ENCODE results near the gene TRERF1. TPM values are rescaled to one million over a fixed set of nuclear protein-coding genes. Genes with fewer than 3 reads are reported as not detected.
"Not testable (repeated sequence)": the region's sequence is repeated elsewhere in the genome, so short reads cannot be mapped to it uniquely, and the experiment has no call there.

TRERF1 gene
- total and polyA plus RNA-seq, 3 donors from 2014 or later: 13.7 to 49.1 (median 40.4) TPM

DNA sequence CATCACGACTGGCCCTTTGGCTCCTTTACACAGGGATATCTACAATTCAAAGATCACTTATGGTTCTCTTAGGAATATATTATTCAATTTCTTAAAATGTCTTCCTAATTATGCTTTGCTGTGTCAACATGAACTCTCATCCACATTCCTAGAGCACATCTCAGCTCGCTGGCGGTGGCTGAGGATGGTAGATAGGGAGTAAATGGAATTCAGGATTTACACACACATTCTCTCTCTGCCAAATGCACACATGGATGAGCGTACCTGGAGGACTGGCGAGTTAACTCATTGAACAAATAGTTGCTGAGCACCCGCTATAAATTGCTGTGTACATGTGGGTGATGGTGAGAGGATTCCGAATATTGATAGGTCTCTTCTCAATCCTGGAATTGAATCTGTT is 229.3 kb downstream of the TRERF1 start:
- intact Hi-C loops (cut with DNase I; ENCODE audit: low total_unique reads): no loop called here
- H3K4me1 ChIP-seq: no peaks in the 10 kb centered on the region
- H3K27me3 ChIP-seq: no peaks in the 10 kb centered on the region
- no peak overlapping the region for H3K4me3 ChIP-seq
- DNase-seq: no peak
- H3K36me3 ChIP-seq (ENCODE audit: low read depth, missing control alignments): no peaks in the 10 kb centered on the region
- no peaks in the 10 kb centered on the region for H3K9me3 ChIP-seq
- H3K27ac ChIP-seq: no peak overlapping the region
- TF ChIP-seq POLR2A (IDR thresholded peaks at IDR 0.05): no peak
- 77 to 86% methylated on average over 7 of the region's 7 CpGs for WGBS, 2 donors

DNA sequence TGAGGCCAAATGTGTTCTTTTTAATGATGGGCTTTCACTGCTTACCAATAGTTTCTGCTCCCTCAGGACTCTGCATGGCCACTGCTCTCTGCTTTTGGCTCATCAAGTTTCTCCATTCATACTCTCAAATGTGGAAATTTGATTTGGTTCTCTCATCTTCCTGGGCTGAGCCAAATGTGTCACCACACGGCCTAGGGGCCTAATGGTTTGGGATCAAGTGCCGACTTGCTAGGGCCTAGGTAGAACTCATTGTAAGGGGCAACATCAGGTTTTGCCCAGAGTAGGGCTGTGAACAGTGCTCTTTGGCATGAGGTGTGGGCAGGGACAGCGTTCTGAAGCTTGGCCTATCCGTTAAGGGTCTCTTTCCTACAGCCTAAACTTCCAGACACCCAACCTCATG is 230.2 kb downstream of the TRERF1 start:
- TF ChIP-seq, protein P1, sequence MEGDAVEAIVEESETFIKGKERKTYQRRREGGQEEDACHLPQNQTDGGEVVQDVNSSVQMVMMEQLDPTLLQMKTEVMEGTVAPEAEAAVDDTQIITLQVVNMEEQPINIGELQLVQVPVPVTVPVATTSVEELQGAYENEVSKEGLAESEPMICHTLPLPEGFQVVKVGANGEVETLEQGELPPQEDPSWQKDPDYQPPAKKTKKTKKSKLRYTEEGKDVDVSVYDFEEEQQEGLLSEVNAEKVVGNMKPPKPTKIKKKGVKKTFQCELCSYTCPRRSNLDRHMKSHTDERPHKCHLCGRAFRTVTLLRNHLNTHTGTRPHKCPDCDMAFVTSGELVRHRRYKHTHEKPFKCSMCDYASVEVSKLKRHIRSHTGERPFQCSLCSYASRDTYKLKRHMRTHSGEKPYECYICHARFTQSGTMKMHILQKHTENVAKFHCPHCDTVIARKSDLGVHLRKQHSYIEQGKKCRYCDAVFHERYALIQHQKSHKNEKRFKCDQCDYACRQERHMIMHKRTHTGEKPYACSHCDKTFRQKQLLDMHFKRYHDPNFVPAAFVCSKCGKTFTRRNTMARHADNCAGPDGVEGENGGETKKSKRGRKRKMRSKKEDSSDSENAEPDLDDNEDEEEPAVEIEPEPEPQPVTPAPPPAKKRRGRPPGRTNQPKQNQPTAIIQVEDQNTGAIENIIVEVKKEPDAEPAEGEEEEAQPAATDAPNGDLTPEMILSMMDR (IDR thresholded peaks at IDR 0.05): no peak
- no peak for TF ChIP-seq POLR2A (IDR thresholded peaks at IDR 0.05)
- no peaks in the 10 kb centered on the region for H3K9me3 ChIP-seq
- H3K36me3 ChIP-seq (ENCODE audit: low read depth, missing control alignments): no peaks in the 10 kb centered on the region
- DNase-seq: no peak
- H3K4me3 ChIP-seq: no peak overlapping the region
- H3K27me3 ChIP-seq: no peaks in the 10 kb centered on the region
- WGBS, 2 donors: 89 to 92% methylated on average over 4 of the region's 4 CpGs
- intact Hi-C loops (cut with DNase I; ENCODE audit: low total_unique reads): no loop called here
- no peak overlapping the region for H3K27ac ChIP-seq
- peaks cover 5% of the 10 kb centered on the region for H3K4me1 ChIP-seq

DNA sequence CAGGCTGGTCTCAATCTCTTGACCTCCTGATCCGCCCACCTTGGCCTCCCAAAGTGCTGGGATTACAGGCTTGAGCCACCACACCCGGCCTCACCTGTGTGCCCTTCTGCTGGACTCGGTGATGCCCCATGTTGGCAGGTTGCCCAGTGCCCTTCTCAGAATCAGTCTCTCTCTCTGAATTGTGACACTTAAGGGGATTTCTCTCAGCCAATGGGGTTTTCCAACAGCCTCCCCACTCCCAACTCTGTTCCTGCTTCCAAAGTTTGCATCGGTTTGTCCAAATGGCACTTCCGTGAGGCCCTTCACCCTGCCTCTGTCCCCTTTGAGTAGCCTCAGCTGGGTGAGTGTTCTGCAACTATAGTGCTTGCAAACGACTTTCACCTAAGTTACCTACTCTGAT is 230.9 kb downstream of the TRERF1 start:
- 84 to 90% methylated on average over 6 of the region's 6 CpGs for WGBS, 2 donors
- intact Hi-C loops (cut with DNase I; ENCODE audit: low total_unique reads): no loop called here
- H3K27ac ChIP-seq: no peak overlapping the region

DNA sequence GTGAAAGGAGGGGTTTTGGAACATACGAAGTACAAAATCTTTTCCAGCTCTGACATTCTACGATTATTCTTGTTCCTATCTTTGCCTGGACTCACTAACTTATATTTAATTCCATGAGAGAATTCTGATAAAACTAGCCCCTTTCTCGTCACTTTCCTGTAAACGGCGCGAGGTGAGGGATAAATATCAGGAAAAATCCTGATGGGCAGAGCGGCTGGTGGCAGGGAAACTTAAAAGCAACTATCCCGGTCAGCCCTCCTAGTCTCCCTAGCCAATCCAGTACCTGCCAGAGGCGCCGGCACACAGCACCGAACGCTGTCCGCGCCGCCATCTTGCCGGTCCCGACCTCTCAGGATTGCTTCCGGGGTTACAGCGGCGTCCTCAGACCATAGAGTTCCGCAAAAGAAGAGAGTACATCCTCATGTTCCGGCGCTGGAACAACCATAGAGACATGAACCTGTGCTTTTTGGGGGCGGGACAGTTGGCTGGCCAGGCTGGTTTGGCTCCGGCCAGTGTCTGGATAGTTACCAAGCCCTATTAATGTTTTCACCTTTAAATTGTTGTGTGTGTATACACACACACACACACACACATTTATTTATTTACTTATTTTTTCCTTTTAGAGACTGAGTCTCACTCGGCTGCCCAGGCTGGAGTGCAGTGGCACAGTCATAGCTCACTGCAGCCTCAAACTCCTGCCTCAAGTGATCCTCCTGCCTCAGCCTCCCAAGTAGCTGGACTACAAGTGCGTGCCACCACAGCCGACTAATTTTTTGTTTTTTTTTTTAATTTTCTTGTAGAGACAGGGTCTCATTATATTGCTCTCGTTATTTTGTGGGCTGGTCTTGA is 234.0 kb downstream of the TRERF1 start, which contains the start of gene MRPS10:
Gene MRPS10, minus strand, starts transcription at position 343 of the 849 bp plus-strand sequence. Its CDS starts 12 bp downstream, at position 331.
- no peaks in the 10 kb centered on the region for H3K36me3 ChIP-seq (ENCODE audit: low read depth, missing control alignments)

More for the DNA sequence above, 230.9 kb downstream of the TRERF1 start:
- Histone ChIP-seq H3K4me3 (no peak overlapping the region), H3K4me1 (peaks cover 8% of the 10 kb centered on the region), H3K9me3 (no peaks in the 10 kb centered on the region), H3K36me3 (ENCODE audit: low read depth, missing control alignments) (no peaks in the 10 kb centered on the region), H3K27me3 (no peaks in the 10 kb centered on the region)
- DNase-seq: no peak
- TF ChIP-seq POLR2A (IDR thresholded peaks at IDR 0.05): no peak
- TF ChIP-seq, protein P1 (IDR thresholded peaks at IDR 0.05): no peak

DNA sequence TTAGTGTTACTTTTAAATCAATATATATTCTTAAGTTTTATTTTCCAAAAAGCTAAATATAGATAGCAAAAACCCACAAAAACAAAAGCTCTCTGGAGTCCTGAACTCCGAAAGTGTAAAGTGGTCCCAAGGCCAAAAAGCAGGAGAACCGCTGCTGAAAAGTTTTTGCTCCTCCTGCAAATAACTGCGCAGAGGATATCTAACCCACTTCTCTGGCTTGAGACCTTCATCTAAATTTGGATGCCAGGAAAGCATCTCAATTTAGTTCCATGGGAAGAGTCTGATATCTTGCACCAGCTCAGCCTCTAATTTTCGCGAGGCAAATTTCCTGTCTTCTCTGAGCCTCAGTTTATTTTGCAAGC is 234.6 kb downstream of the TRERF1 start:
- Histone ChIP-seq H3K4me1 (peaks cover 8% of the 10 kb centered on the region), H3K9me3 (no peaks in the 10 kb centered on the region), H3K27me3 (no peaks in the 10 kb centered on the region), H3K27ac (peak overlapping the region; percentile 51 to 62), H3K36me3 (ENCODE audit: low read depth, missing control alignments) (no peaks in the 10 kb centered on the region), H3K4me3 (peak overlapping the region; percentile 74 to 86)
- WGBS, 2 donors: 1% methylated on average over 5 of the region's 5 CpGs
- TF ChIP-seq POLR2A (IDR thresholded peaks at IDR 0.05): no peak
- TF ChIP-seq, protein P1 (IDR thresholded peaks at IDR 0.05): no peak
- intact Hi-C loops (cut with DNase I; ENCODE audit: low total_unique reads): no loop called here
- DNase-seq: no peak

More for the DNA sequence above, 234.0 kb downstream of the TRERF1 start, which contains the start of gene MRPS10:
- DNase-seq: peak; percentile 98
- WGBS, 2 donors: 4 to 6% methylated on average over 29 of the region's 29 CpGs
- peak within 1 kb of the TSS; percentile 51 to 62 for H3K27ac ChIP-seq
- H3K27me3 ChIP-seq: no peaks in the 10 kb centered on the region
- peaks cover 8% of the 10 kb centered on the region for H3K4me1 ChIP-seq
- no peaks in the 10 kb centered on the region for H3K9me3 ChIP-seq
- peak within 1 kb of the TSS; percentile 74 to 86 for H3K4me3 ChIP-seq
- peak; percentile 8 for TF ChIP-seq POLR2A (IDR thresholded peaks at IDR 0.05)
- TF ChIP-seq, protein P1 (IDR thresholded peaks at IDR 0.05): peak in 1 of 3 experiments; percentile 14
- intact Hi-C loops (cut with DNase I; ENCODE audit: low total_unique reads): no loop called here

DNA sequence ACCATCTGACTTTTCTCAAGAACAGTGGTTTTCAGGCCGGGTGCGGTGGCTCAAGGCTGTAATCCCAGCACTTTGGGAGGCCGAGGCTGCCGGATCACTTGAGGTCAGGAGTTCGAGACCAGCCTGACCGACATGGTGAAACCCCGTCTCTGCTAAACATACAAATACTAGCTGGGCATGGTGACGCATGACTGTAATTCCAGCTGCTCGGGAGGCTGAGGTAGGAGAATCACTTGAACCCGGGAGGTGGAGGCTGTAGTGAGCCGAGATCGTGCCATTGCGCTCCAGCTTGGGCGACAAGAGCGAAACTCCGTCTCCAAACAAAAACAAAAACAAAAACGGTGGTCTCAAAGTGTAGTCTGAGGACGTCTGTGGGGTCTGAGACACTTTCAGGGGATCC is 235.2 kb downstream of the TRERF1 start:
- intact Hi-C loops (cut with DNase I; ENCODE audit: low total_unique reads); H3K27me3 ChIP-seq; H3K4me1 ChIP-seq; H3K9me3 ChIP-seq; H3K27ac ChIP-seq; H3K36me3 ChIP-seq (ENCODE audit: low read depth, missing control alignments); DNase-seq: not testable (repeated sequence)
- WGBS, 2 donors: 72 to 75% methylated on average over 18 of the region's 18 CpGs
- peak overlapping the region in 1 of 2 donors; percentile 86 for H3K4me3 ChIP-seq

Data from testis (tissue), 3 donors.